Astrocyte (in vitro differentiated cells and primary cell): ENCODE results near the gene VPS25. TPM values are rescaled to one million over a fixed set of nuclear protein-coding genes. Genes with fewer than 3 reads are reported as not detected.
"Not testable (repeated sequence)": the region's sequence is repeated elsewhere in the genome, so short reads cannot be mapped to it uniquely, and the experiment has no call there.

Experiments used
- DNase-seq: peaks from one replicate; pipeline ENCODE4 v3.0.0-alpha.2; 2010; ENCODE audit warnings: low read depth
- FAIRE-seq: peaks from 2 replicates; lab custom pipeline; 2011; peaks lifted over from hg19 to GRCh38; lab: Jason Lieb, UNC
- H2AFZ ChIP-seq: 2 replicates; pipeline ENCODE4 v1.6.0; 2012; ENCODE audit warnings: low read depth, low read length, inconsistent platforms
- H3K27ac ChIP-seq: 2 replicates; pipeline ENCODE4 v1.5.1; 2011; ENCODE audit warnings: low read depth, low read length, inconsistent platforms
- H3K27me3 ChIP-seq: 2 replicates; pipeline ENCODE4 v1.6.0; 2011; ENCODE audit warnings: low read length, inconsistent platforms; ENCODE audit not compliant: insufficient read depth
- H3K36me3 ChIP-seq: 2 replicates; pipeline ENCODE4 v1.5.1; 2011; ENCODE audit warnings: low read length, inconsistent platforms; ENCODE audit not compliant: insufficient read depth
- H3K4me1 ChIP-seq: 2 replicates; pipeline ENCODE4 v1.5.1; 2011; ENCODE audit warnings: low read length, inconsistent platforms; ENCODE audit not compliant: insufficient read depth
- H3K4me2 ChIP-seq: 2 replicates; pipeline ENCODE4 v1.6.0; 2012; ENCODE audit warnings: low read length, inconsistent platforms
- H3K4me3 ChIP-seq: 2 replicates; pipeline ENCODE4 v1.5.1; 2011; ENCODE audit warnings: low read depth, mild to moderate bottlenecking, low read length, inconsistent platforms; ENCODE audit not compliant: insufficient read depth
- H3K79me2 ChIP-seq: 2 replicates; pipeline ENCODE4 v1.6.0; 2012; ENCODE audit warnings: mild to moderate bottlenecking, low read length, inconsistent platforms; ENCODE audit not compliant: insufficient read depth
- H3K9ac ChIP-seq: 2 replicates; pipeline ENCODE4 v1.6.0; 2012; ENCODE audit warnings: mild to moderate bottlenecking, low read length, inconsistent platforms
- H3K9me3 ChIP-seq: 2 replicates; pipeline ENCODE4 v1.5.1; 2012; ENCODE audit warnings: low read depth, mild to moderate bottlenecking, low read length, inconsistent platforms; ENCODE audit not compliant: insufficient read depth
- H4K20me1 ChIP-seq: 2 replicates; pipeline ENCODE4 v1.6.0; 2012; ENCODE audit warnings: low read length, inconsistent platforms; ENCODE audit not compliant: insufficient read depth
- H3K27ac Mint-ChIP-seq: one replicate; pipeline ENCODE4 v1.8.0; 2021; ENCODE audit warnings: mild to moderate bottlenecking, mixed read lengths; ENCODE audit not compliant: unreplicated experiment
- H3K27me3 Mint-ChIP-seq: one replicate; pipeline ENCODE4 v1.8.0; 2021; ENCODE audit warnings: low read depth, mixed read lengths; ENCODE audit not compliant: unreplicated experiment
- H3K36me3 Mint-ChIP-seq: one replicate; pipeline ENCODE4 v1.8.0; 2021; ENCODE audit warnings: low read depth, mixed read lengths; ENCODE audit not compliant: unreplicated experiment
- H3K4me1 Mint-ChIP-seq: one replicate; pipeline ENCODE4 v1.8.0; 2021; ENCODE audit warnings: low read depth, mixed read lengths; ENCODE audit not compliant: unreplicated experiment
- H3K4me3 Mint-ChIP-seq: one replicate; pipeline ENCODE4 v1.8.0; 2021; ENCODE audit warnings: mild to moderate bottlenecking, moderate library complexity, mixed read lengths; ENCODE audit not compliant: unreplicated experiment
- H3K9me3 Mint-ChIP-seq: one replicate; pipeline ENCODE4 v1.8.0; 2021; ENCODE audit warnings: mild to moderate bottlenecking, mixed read lengths; ENCODE audit not compliant: unreplicated experiment
- EZH2 ChIP-seq: IDR thresholded peaks from 2 replicates; pipeline ENCODE4 v1.6.1; 2012; ENCODE audit warnings: mild to moderate bottlenecking, low read length, inconsistent platforms; ENCODE audit not compliant: insufficient read depth
- total RNA-seq: library from RNA; stranded (reverse); gene quantifications from 2 replicates; pipeline ENCODE4 v1.2.1, GENCODE V29; 2021
- TF ChIP-seq, protein P1 (sequence below): IDR thresholded peaks from 2 replicates; pipeline ENCODE4 v1.5.1; 2011; ENCODE audit warnings: low read depth, mild to moderate bottlenecking, inconsistent platforms, low read length, moderate library complexity; ENCODE audit not compliant: insufficient read depth

VPS25 gene
- total RNA-seq, 1 donor from 2014 or later: 49.5 TPM

- FAIRE-seq: no peak
These were observed 32.5 kb upstream of the VPS25 start for GRCh38 chr17:42740699-42741098.

GRCh38 chr17:42742916-42743315, 30.3 kb upstream of the VPS25 start:
- not testable (repeated sequence) for H3K4me3 Mint-ChIP-seq, H3K4me1 Mint-ChIP-seq, H2AFZ ChIP-seq, H3K36me3 ChIP-seq, H3K27ac ChIP-seq, H3K4me3 ChIP-seq, FAIRE-seq, H3K9me3 ChIP-seq, H4K20me1 ChIP-seq, H3K36me3 Mint-ChIP-seq, H3K9ac ChIP-seq, H3K4me2 ChIP-seq, H3K27me3 Mint-ChIP-seq, H3K9me3 Mint-ChIP-seq, H3K27me3 ChIP-seq, DNase-seq
- H3K27ac Mint-ChIP-seq: peak overlapping the region; percentile 34
- H3K4me1 ChIP-seq: peaks cover 10% of the 10 kb centered on the region
- H3K79me2 ChIP-seq: peaks cover 18% of the 10 kb centered on the region

More at GRCh38 chr17:42740699-42741098, 32.5 kb upstream of the VPS25 start:
- H3K9ac ChIP-seq: no peak overlapping the region
- H3K36me3 Mint-ChIP-seq: no peaks in the 10 kb centered on the region
- TF ChIP-seq EZH2: no peak
- TF ChIP-seq, protein P1, sequence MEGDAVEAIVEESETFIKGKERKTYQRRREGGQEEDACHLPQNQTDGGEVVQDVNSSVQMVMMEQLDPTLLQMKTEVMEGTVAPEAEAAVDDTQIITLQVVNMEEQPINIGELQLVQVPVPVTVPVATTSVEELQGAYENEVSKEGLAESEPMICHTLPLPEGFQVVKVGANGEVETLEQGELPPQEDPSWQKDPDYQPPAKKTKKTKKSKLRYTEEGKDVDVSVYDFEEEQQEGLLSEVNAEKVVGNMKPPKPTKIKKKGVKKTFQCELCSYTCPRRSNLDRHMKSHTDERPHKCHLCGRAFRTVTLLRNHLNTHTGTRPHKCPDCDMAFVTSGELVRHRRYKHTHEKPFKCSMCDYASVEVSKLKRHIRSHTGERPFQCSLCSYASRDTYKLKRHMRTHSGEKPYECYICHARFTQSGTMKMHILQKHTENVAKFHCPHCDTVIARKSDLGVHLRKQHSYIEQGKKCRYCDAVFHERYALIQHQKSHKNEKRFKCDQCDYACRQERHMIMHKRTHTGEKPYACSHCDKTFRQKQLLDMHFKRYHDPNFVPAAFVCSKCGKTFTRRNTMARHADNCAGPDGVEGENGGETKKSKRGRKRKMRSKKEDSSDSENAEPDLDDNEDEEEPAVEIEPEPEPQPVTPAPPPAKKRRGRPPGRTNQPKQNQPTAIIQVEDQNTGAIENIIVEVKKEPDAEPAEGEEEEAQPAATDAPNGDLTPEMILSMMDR: no peak
- no peaks in the 10 kb centered on the region for H4K20me1 ChIP-seq
- H3K4me3 ChIP-seq: no peak overlapping the region
- DNase-seq: no peak
- no peak overlapping the region for H2AFZ ChIP-seq
- peaks cover 3% of the 10 kb centered on the region for H3K9me3 ChIP-seq
- no peaks in the 10 kb centered on the region for H3K36me3 ChIP-seq
- no peaks in the 10 kb centered on the region for H3K9me3 Mint-ChIP-seq
- peaks cover 5% of the 10 kb centered on the region for H3K4me1 Mint-ChIP-seq
- H3K27ac ChIP-seq: no peak overlapping the region
- peaks cover 10% of the 10 kb centered on the region for H3K4me1 ChIP-seq
- peaks cover 18% of the 10 kb centered on the region for H3K79me2 ChIP-seq
- no peaks in the 10 kb centered on the region for H3K27me3 ChIP-seq
- H3K27ac Mint-ChIP-seq: no peak overlapping the region
- H3K27me3 Mint-ChIP-seq: peaks cover 2% of the 10 kb centered on the region
- H3K4me3 Mint-ChIP-seq: no peak overlapping the region
- H3K4me2 ChIP-seq: no peak overlapping the region

- H3K27ac Mint-ChIP-seq: peak overlapping the region; percentile 85
- no peak overlapping the region for H3K27ac ChIP-seq
These were observed 29.5 kb upstream of the VPS25 start for GRCh38 chr17:42743595-42744282.

More at GRCh38 chr17:42743595-42744282, 29.5 kb upstream of the VPS25 start:
- no peak for DNase-seq
- peaks cover 5% of the 10 kb centered on the region for H3K4me1 Mint-ChIP-seq
- peak overlapping the region; percentile 90 for H2AFZ ChIP-seq
- peaks cover 4% of the 10 kb centered on the region for H3K27me3 ChIP-seq
- peak overlapping the region; percentile 89 for H3K9ac ChIP-seq
- peak overlapping the region; percentile 85 for H3K4me3 ChIP-seq
- H3K27me3 Mint-ChIP-seq: peaks cover 2% of the 10 kb centered on the region
- peaks cover 18% of the 10 kb centered on the region for H3K79me2 ChIP-seq
- H3K4me1 ChIP-seq: peaks cover 10% of the 10 kb centered on the region
- no peak for FAIRE-seq
- H3K9me3 ChIP-seq: peaks cover 3% of the 10 kb centered on the region
- peak overlapping the region; percentile 98 for H3K4me3 Mint-ChIP-seq
- peak overlapping the region; percentile 99 for H3K4me2 ChIP-seq
- no peaks in the 10 kb centered on the region for H3K36me3 ChIP-seq
- H4K20me1 ChIP-seq: no peaks in the 10 kb centered on the region
- TF ChIP-seq, protein P1: peak; percentile 44
- no peak for TF ChIP-seq EZH2
- H3K36me3 Mint-ChIP-seq: no peaks in the 10 kb centered on the region
- H3K9me3 Mint-ChIP-seq: no peaks in the 10 kb centered on the region
